ENCODE measurements around the gene TMC1.
"Not testable (repeated sequence)": the region's sequence is repeated elsewhere in the genome, so short reads cannot be mapped to it uniquely, and the experiment has no call there.

The TMC1 gene

DNA sequence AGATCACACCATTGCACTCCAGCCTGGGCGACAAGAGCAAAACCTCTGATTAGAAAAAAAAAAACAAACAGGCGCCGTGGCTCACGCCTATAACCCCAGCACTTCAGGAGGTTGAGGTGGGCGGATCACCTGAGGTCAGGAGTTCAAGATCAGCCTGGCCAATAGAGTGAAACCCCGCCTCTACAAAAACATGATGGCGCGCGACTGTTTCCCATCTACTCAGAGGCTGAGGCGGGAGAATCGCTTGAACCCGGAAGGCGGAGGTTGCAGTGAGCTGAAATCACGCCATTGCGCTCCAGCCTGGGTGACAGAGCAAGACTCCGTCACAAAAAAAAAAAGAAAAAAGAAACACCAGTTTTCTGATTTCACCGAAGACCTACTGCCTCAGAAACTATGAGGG lies at the start of gene TMC1:
TSS of gene TMC1 (plus strand) at position 193 of the 400 bp plus-strand sequence. CDS start 127,041 bp downstream, outside the sequence.
- not testable (repeated sequence) for DNase-seq

DNA sequence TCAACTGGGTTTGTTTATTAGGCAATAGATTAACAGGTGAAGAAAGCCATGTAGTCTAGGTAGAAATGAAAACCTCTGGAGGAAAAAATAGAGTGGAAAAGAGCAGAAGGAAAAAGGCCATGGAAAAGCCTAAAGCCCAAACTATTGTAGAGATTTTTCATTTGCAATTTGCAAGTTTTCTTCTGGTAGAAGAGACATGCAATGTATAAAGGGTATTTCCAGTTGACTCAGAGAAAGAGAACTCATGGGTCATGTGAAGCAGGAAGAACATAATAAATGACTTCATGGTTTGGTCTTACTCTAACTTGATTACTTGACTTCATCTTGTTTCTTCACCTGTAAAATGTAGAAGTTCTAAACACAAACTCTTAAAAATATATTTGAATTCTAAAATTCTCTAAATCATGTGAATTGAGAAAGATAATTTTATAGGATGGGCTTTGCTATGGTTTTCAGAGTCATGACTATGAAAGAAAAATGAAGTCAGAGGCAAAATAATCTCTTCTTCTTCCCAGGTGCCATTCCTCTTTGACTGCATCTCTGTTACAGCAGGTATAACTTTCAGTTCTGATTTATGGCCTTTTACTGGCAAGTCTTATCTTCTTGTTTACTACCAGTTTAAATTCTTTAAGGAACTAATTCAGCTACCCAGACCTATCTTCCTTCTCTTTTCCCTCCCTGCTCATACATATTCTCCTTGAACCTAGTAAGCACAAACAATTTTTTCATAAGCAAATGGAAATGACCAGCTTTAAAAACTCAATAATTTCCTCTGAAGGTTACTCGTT lies 47.7 kb upstream of the TMC1 start:
- DNase-seq, result no peak

DNA sequence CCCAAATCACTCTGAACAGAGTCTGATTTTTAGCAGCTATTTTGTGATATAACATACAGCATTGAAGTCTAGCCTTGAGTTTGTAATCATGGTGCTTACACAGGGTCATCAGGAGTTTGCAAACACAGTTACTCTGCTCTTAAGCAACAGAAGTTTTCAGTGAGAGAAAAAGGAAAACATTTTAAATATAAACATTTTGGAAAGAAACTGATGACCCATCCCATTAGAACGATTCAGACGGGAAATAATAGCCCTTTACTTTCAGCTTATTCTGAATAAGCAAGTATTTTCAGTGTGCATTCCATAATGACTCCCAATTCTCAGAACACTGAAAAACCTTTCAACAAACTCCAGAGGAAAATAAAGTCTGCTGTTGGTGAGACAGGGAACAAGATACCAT lies 46.7 kb upstream of the TMC1 start:
- DNase-seq, result no peak

DNA sequence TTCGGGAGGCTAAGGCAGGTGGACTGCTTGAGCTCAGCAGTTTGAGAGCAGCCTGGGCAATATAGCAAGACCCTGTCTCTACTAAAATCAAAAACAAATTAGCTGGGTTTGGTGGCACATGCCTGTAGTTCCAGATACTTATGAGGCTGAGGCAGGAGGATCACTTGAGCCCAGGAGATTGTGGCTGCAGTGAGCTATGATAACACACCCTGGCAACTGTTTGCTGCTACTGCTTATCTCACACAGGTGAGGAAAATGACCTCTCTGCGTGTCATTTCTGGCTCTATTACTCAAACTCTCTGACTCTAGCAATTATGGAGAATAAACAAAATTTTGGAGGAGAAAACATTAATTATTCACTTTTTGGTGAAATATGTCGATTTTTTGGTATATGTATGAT lies 45.3 kb upstream of the TMC1 start:
- DNase-seq, result no peak

DNA sequence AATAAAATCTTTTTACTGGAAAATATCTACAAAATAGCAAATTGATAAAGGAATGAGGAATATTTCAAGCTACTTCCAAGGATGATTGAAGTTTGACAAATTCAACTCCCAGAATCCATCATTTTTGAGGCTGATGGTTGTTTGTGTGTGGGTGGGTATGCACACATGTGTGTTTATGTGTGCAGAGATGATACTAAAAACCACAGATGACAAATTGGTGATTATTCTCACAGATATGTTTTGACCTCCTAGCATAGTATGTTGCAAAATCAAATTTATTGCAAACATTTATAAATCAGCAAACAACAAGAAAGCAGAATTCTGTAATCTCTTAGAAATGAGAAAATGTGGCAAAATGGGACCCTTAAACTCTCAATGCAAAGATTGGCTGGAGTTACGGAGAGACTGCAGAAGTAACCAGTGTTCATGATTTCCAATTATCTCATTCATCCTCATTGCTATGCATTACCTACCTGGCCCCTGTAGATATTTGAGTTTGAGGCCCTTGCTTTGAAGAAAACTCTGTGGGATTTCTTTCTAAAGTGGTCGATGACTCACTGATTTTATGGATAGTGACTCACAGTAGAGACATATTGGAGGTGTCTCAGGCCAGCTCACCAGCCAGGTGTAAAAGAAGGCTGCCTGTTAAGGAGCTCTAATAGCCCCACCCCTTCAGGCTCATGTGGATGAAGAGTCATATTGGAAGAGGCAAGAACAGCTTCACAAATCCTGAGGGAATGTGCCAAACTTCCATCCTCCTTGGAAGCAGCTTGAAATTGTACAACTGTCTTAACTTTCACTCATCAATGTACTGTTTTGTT lies 44.6 kb upstream of the TMC1 start:
- DNase-seq, result no peak

DNA sequence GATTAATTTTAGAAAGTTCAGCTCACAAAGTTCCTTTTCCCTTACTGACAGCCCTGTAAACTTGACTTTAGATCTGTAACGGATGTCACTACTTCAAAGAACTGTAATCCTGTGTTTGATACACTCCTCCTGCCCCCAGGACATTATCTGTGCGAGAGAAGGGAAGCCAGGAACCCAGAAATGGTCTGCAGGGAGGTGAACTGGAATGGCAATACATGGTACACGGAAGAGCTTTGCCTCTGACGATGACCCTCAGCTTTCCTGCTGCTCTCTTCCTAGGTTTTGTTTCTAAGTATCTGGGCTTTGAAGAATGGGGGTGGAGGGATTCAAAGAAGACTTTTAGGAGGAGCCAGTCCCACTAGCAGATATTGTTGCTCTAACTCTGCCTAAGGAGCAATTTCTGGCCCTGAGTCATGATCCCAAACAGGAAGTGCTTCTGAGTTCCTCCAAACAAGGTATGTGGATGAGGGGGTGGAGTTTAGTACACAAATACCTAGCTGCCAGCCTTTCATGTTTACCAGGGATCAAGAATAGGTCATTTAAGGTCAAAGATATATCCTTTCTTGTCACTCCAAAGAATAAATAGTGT lies 43.4 kb upstream of the TMC1 start:
- DNase-seq, result no peak

DNA sequence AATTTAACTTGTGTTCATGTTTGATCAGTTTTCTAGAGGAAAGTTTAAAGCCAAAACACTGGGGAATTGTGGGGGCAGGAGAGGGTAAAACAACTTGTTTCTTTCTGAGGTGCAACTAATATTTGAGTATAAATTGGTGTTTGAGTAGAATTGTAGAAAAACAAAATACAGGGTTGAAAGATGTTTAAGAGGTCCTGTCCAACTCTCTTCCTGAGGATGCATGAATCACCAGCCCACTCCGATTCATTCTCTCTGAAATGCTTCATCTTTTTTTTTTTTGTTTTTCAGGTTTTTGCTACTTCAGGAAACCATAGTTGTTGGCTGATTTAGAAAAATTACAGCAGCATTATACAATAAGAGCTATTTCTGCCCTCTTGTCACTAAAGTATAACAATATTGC lies 42.4 kb upstream of the TMC1 start:
- DNase-seq, result no peak

DNA sequence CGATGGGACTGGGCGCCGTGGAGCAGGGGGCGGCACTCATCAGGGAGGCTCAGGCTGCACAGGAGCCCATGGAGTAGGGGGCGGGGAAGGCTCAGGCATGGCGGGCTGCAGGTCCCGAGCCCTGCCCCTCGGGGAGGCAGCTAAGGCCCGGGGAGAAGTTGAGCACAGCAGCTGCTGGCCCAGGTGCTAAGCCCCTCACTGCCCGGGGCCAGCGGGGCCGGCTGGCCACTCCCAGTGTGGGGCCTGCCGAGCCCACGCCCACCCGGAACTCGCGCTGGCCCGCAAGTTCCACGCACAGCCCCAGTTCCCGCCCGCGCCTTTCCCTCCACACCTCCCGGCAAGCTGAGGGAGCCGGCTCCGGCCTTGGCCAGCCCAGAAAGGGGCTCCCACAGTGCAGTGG lies 41.1 kb upstream of the TMC1 start:
- DNase-seq, result not testable (repeated sequence)

DNA sequence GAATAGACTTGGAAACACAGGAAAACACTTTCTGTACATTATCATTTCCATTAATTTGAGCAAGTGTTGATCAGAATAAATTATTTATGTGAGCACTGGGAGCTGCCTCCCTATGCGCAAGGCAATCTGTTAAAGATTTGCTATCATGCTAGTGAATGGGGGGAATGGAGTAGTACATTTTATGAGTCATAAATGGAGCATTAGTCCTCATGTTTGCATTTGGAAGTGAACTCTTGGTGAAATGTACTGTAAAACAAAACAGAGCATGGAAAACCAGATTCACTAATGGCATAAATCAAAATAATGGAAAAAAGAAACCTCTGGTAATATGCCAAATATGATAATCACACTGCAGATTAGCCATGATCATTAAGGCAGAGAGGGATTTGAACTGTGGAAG lies 40.5 kb upstream of the TMC1 start:
- no peak for DNase-seq

DNA sequence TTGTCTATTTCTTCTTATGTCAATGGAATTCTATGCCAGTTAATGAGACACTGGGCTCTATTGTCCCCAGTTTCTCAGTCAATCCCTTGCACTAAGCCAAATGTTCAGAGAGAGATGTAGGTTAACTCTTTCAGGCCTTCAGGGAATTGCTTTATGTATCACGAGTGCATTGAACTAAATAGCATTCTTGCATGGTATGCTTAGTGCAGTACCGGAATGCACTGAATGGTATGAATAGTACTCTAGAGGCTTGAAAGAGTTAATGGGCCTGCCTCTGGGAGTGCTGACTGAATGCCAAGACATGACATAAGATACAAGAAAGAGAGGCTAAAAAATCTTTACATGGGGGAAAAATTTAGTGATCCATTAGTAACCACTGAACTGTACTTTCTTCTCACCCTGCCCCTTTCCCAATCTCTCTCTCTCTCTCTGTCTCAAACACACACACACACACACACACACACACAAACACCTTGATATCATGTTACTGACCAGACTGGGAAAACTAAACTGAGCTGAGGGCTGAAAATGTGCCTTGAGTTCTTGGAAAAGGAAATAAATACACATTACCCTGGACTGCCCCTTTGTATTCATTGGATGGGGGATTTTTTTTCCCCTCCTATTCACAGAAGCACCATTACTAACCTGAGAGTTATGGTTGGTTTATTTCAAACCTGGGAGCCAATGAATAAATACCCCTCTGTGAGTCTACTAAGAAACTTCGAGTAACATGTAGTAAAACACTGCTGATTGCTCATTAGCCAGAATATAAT lies 35.4 kb upstream of the TMC1 start:
- DNase-seq, result no peak

DNA sequence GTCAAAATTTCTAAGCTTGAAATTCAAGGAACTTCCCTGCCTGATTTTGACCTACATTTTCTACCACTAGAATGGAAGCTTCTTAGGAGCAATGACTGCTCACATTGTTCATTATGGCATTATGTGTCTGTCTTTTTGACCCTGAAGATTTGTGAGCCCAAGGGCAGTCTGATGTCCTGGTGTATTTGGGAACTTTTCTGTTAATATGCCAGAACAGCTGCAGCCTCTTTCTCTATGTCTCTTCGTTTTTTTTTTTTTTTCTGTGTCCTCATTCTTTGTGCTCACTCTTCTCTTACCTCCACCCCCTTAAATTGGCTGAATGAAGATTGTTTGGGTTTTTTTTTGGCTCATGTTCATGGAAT lies 34.8 kb upstream of the TMC1 start:
- no peak for DNase-seq

DNA sequence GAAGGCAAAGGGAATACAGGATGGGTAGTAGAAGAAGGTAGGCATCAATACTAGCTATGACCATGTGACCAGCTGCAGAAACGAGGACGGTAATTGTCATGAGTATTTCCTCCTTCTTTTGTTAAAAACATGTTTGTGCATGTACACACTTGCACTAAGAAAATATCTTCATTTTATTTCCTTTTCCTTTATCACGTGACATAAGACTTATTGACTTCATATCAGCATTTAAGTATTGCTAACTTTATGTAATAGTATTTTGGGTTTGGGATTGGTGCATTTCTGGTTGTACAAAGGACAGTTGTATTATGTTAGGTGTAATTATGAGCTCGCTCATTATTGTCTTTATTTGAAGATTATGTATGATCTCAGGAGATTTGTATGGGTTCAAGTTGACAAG lies 33.7 kb upstream of the TMC1 start:
- DNase-seq, result not testable (repeated sequence)

DNA sequence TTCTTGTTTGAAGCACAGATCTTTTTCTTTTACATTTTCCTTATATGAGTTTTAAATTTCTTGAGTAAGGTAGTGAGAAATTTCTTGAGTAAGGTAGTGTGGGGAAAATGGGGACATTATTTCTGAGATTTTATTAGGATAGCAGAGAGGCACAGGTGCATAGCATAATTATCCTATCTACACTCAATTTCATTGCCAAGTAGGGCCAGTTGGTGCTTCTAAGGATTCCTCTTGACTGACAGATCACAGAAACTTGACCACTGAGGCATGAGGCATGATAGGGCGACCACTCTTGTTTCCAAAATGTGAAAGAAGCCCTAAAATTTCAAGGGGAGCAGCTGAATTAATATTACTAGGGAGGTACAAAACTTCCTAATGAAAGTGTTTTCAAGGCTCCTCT lies 31.4 kb upstream of the TMC1 start:
- no peak for DNase-seq

DNA sequence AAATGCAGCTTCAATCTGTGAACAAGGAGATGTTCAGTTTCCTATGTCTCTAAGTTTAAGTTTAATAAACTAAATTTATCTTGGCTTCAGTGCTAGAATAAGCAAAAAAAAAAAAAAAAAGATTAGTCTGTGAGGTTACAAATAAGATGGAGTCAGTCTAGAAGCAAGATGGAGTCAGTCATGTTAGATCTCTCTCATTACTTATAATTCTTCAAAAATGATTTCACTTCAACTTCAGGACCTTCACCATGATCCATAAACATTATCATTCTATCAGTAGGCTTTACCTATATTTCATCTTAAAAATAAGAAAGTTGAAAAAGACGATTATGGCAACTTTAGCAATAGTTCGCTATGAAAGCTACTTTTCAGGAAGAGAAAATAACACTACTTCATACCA lies 30.2 kb upstream of the TMC1 start:
- DNase-seq, result no peak

DNA sequence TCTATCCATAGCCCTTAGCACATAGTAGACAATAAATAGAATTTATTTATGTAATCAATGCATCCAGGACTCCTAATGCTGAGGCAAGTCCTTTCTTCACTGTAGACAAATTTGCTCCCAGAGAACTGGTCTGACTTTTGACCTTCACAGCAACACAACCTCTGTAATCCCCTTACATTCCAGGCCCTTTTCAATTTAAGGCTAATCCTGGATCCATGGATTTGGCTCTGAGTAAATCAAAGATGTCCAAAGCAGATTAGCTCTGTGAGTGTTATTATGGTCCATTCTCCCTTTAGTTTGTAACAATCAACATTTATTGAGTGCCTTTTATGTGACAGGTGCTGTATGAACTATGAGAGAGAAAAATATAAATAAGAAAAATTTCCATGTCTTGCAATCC lies 27.4 kb upstream of the TMC1 start:
- DNase-seq, result no peak

DNA sequence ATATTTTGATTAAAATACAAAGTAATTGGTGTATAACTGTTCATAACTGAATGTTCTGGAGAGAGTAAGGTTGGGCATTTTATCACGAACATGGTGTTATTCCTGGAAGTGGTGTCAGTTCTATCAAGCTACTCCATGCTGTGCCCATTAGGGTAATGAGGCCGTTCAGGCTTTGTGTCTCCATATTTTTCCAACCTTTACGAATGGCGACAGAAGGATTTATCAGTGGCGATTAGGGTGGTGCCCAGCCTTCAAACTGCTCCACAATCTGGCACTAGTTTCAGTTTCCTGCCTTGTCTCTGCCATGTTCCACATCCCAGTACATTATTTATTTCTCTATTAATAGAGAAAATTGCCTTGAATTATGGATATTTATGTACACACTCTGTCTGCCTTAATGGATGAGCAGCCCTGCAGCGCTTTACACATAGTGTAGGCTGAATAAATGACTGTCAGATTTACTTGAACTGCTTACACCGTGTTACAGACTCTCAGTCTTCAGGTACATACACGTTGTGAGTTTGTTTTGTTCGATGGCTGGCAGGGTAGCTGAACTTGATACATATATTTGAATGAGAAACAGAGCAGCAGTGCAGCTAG lies 23.9 kb upstream of the TMC1 start:
- no peak for DNase-seq

DNA sequence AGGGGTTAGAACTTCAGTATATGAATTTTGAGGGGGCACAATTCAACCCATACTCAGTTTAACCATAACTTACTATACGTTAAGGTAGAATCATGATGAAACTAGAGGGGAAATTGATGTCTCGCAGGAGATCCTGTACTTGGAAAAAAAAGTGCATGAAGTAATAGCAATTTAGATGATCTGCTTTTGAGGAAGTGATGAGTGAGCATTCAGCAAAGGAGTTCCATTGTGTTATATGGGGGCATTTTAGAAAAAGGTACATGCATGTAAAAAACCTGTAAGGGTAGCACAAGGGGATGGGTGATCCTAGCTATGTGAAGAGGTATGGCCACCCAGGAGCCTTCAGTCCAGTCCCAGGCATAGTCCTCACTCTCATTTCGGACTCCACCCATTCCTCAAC lies 14.8 kb upstream of the TMC1 start:
- no peak for DNase-seq

DNA sequence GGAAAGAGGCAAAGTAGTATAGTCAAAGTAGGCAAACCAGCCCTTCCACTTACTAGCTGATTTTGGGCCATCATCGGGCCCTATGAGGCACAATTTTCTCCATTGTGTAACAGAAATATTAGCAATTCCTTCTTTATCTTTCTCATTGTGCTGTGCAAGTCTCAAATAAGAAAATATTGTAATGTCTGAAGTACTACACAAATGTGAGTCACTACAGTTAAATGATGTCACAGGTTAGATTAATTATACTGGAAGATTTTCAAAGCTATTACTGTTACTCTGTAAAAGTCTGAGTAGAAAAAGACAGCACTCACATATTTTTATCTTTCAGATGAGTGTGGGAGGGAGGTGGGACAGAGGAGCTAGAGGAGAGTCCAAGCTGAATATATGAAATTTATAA lies 12.4 kb upstream of the TMC1 start:
- DNase-seq, result no peak

DNA sequence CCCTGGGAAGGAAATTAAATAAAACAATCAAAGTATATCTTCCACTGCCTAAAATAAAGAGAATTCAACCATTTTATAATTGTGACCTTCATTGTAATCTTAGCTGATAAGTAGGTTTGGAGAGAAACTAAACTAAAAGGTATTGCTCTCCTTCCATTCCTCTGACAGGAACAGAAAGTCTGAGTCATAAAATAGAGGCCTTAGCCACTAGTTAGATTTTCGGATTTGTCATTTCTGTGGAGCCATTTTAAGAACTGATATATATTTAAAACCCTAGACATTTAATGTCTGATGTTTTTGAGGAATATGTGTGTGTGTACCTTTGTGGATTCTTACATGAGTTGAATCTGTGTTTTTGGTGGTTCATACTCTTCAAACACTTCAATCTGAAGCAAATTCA lies 11.8 kb upstream of the TMC1 start:
- DNase-seq, result no peak

DNA sequence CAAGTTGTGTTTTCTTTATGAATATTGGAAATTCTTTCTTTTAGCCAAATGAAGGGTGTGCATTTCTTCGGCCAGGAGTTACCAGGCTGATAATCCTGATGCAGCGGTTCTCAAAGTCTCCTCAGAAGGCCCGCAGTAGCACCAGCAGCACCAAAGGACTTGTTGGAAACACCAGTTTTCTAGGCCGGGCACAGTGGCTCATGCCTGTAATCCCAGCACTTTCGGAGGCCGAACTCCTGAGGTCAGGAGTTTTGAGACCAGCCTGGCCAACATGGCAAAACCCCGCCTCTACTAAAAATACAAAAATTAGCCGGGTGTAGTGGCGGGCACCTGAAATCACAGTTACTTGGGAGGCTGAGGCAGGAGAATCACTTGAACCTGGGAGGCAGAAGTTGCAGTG lies 397 bp upstream of the TMC1 start:
- DNase-seq, result not testable (repeated sequence)

DNA sequence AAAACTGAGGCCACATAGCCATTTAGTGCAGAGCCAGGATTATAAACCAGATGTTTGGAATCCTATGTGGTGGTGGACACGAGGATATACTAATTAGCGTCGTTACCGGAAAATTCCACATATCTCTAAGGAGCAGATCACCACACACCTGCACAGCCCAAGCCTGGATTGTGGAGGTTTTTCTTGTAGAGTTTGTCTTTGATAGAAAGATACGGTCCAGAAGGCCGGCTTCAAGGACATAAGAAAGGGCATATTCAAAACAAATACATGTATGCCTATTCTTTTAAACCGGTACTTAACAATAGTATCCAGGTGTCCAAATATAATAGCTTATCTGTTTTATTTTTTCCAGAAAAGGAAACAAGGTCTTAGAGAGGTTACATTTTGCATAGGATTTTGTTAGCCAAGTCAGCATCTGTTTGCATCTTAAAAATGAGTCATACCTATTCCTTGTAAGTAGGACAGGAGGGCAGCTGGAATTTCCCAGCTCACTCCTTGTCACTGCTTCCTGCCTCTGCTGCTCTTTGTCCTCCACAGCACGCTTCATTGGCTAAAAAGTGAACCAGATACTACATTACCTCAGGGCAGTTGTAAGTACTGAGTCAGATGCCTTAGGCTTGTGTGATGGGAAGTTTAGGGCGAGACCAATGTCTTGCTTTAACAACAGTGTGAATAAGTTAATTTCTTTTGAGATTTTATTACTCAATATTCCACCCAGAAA lies 3.6 kb downstream of the TMC1 start:
- no peak for DNase-seq
